Upper lobe of right lung (tissue), 1 donor: ENCODE results near the gene C11orf91. TPM values are rescaled to one million over a fixed set of nuclear protein-coding genes. Genes with fewer than 3 reads are reported as not detected.
"Not testable (repeated sequence)": the region's sequence is repeated elsewhere in the genome, so short reads cannot be mapped to it uniquely, and the experiment has no call there.

Experiments used
- ATAC-seq: fragments of 200-7000 bp; cut with Tn5 transposase; one replicate; pipeline ENCODE4 v1.9.1; 2020; ENCODE audit warnings: mild to moderate bottlenecking, moderate library complexity
- DNase-seq: peaks from one replicate; pipeline ENCODE4 v3.0.0-alpha.2; 2020
- H3K27ac ChIP-seq: fragments of 200-600 bp; one replicate; pipeline ENCODE4 v1.8.0; 2022
- H3K27me3 ChIP-seq: fragments of 200-600 bp; one replicate; pipeline ENCODE4 v1.8.0; 2022; ENCODE audit warnings: mild to moderate bottlenecking
- H3K36me3 ChIP-seq: fragments of 200-600 bp; one replicate; pipeline ENCODE4 v1.8.0; 2022
- H3K4me1 ChIP-seq: fragments of 200-600 bp; one replicate; pipeline ENCODE4 v1.8.0; 2022
- H3K4me3 ChIP-seq: fragments of 200-600 bp; one replicate; pipeline ENCODE4 v1.8.0; 2022; ENCODE audit warnings: mild to moderate bottlenecking
- H3K9me3 ChIP-seq: fragments of 200-600 bp; one replicate; pipeline ENCODE4 v1.8.0; 2022
- CTCF ChIP-seq: fragments of 200-600 bp; IDR thresholded peaks from one replicate; pipeline ENCODE4 v1.8.0; 2022; ENCODE audit warnings: antibody characterized with exemption
- intact Hi-C: fragments of 100-400 bp; cut with DNase I; formaldehyde crosslinking; loops from one replicate; pipeline ENCODE4 v1.11.0; 2022
- total RNA-seq: library from RNA; stranded (reverse); fragmentation: NEBNext Ultra II Directional; extraction: Animal tissue kit (Norgen Biotek cat#: 25700); gene quantifications from one replicate; pipeline ENCODE4 v1.2.1, GENCODE V29; 2021
- donor health status: DM: no; HTN: yes; CAD: no; lungs with severe emphysema.

Gene C11orf91
- total RNA-seq, 1 donor from 2014 or later: 1.5 TPM

- H3K36me3 ChIP-seq: no peaks in the 10 kb centered on the region
- H3K4me1 ChIP-seq: no peaks in the 10 kb centered on the region
- DNase-seq: no peak
- intact Hi-C loops: no loop called here
- no peak for ATAC-seq
- no peaks in the 10 kb centered on the region for H3K9me3 ChIP-seq
- no peak overlapping the region for H3K27ac ChIP-seq
- H3K4me3 ChIP-seq: no peak overlapping the region
- TF ChIP-seq CTCF: no peak
- no peaks in the 10 kb centered on the region for H3K27me3 ChIP-seq
These were observed 16.5 kb downstream of the C11orf91 start for GRCh38 chr11:33684003-33684706.

DNA sequence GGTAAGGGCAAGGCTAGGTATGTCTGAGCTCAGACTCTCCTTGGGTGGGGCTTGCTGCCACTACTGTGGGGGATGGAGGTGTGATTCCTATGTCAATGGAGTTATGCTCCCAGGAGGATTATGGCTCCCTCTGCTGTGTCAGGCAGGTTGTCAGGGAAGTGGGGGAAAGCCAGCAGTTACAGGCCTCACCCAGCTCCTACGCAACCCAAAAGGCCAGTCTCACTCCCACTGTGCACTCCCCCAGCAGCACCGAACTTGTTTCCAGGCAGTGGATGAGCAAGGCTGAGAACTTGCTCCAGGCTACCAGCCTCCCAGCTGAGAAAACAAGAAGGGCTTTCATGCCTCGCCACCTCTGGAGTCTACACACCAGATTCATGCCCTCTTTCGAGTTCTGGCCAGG lies 18.2 kb downstream of the C11orf91 start:
- DNase-seq (no peak), ATAC-seq (no peak)
- H3K4me1 ChIP-seq: no peaks in the 10 kb centered on the region
- no peaks in the 10 kb centered on the region for H3K27me3 ChIP-seq
- H3K27ac ChIP-seq: no peak overlapping the region
- no peak for TF ChIP-seq CTCF
- no peaks in the 10 kb centered on the region for H3K36me3 ChIP-seq
- intact Hi-C loops: no loop called here
- H3K4me3 ChIP-seq: no peak overlapping the region
- H3K9me3 ChIP-seq: no peaks in the 10 kb centered on the region

- Histone ChIP-seq H3K9me3 (no peaks in the 10 kb centered on the region), H3K4me1 (no peaks in the 10 kb centered on the region), H3K36me3 (no peaks in the 10 kb centered on the region), H3K4me3 (no peak overlapping the region), H3K27me3 (no peaks in the 10 kb centered on the region), H3K27ac (no peak overlapping the region)
- intact Hi-C loops: no loop called here
- DNase-seq: no peak
- no peak for ATAC-seq
- TF ChIP-seq CTCF: no peak
These were observed 18.6 kb downstream of the C11orf91 start for GRCh38 chr11:33682019-33682418.

GRCh38 chr11:33678616-33679015 lies 22.0 kb downstream of the C11orf91 start:
- H3K27me3 ChIP-seq, H3K27ac ChIP-seq, H3K4me3 ChIP-seq, H3K36me3 ChIP-seq, H3K4me1 ChIP-seq, DNase-seq, ATAC-seq, intact Hi-C loops, H3K9me3 ChIP-seq: not testable (repeated sequence)

DNA sequence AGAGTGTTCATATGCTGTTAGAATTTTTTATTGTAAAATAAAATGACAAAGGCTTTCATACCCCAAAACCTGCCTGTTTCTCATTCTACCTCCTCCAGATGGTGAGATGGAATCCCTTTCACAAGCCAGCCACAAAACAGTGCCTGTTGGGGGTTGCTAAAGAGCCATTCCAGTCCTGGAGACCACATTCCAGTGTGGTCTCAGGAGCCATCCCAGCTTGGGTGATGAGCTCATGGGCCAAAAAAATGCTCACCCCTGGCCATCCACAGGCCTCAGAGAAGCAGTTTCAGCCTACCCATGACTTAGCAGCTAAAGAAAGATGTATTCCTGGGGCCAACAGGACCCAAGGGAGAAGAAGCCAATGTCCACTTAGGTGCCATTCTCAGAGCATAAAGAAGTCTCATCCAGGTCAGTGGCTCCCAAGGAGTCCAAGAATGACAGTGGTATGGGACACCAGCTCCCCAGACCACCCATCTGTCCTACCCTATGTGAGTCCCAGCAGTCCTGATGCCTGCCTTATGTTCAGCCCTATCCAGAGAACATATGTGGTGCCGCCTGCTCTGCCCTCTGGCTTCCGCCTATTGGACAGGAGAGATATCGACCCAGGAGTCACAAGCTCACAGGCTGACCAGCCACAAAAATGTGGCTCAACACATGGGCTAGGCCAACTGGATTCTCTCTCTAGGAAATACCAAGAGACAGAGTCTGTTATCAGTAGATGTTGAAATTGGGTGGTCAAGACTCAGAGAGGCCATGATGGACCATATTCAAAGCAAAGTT lies 26.4 kb downstream of the C11orf91 start:
- ATAC-seq (no peak), DNase-seq (no peak)
- TF ChIP-seq CTCF: no peak
- Histone ChIP-seq H3K27ac (no peak overlapping the region), H3K27me3 (no peaks in the 10 kb centered on the region), H3K4me1 (no peaks in the 10 kb centered on the region), H3K9me3 (no peaks in the 10 kb centered on the region), H3K4me3 (no peak overlapping the region), H3K36me3 (no peaks in the 10 kb centered on the region)
- intact Hi-C loops: no loop called here

DNA sequence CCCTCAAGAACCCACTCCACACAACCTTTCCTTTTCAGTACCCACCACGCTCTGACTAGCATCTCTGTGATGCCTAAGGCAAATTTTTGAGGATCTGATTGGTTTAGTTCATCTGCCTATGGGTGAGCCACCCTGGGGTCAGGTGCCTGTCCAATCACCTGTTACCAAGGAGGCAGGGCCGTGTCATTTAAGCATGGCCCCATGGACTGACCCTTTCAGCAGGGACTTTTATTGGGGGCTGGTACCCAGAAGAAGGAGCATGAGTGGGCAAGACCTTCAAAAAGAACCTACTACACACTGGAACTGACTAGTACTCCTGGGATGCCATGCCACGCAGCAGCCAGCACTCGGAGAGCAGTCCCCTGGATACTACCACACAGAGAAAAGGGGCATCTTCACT lies 28.4 kb downstream of the C11orf91 start:
- Histone ChIP-seq H3K27ac (no peak overlapping the region), H3K4me1 (no peaks in the 10 kb centered on the region), H3K4me3 (no peak overlapping the region), H3K9me3 (no peaks in the 10 kb centered on the region), H3K27me3 (no peaks in the 10 kb centered on the region), H3K36me3 (no peaks in the 10 kb centered on the region)
- no peak for TF ChIP-seq CTCF
- intact Hi-C loops: no loop called here
- ATAC-seq (no peak), DNase-seq (no peak)
